PC-9 (cell line): Measurements from ENCODE around the gene GIGYF1.

Experiments
- CTCF ChIP-seq: fragments of 200-600 bp; sonication (generic); conservative IDR thresholded peaks from 2 replicates; pipeline ENCODE4 v1.6.1; 2017; ENCODE audit warnings: mixed run types, antibody characterized with exemption, mild to moderate bottlenecking, moderate library complexity
- EZH2 ChIP-seq: fragments of 200-600 bp; sonication (generic); IDR thresholded peaks from 2 replicates; pipeline ENCODE4 v1.8.0; 2017; ENCODE audit warnings: antibody characterized with exemption, low read depth

GRCh38 chr7:100720279-100720670, 26.2 kb upstream of the GIGYF1 start, which contains the start of gene EPO:
- TF ChIP-seq CTCF (no peak), EZH2 (no peak)
